CD4-positive, alpha-beta T cell treated with Interleukin-10 for 1 hour (primary cell): Measurements from ENCODE around the gene MEX3A.
"Not testable (repeated sequence)": the region's sequence is repeated elsewhere in the genome, so short reads cannot be mapped to it uniquely, and the experiment has no call there.

Experiments
- DNase-seq: peaks from one replicate; pipeline ENCODE4 v3.0.0-alpha.2; 2020

MEX3A gene

DNA sequence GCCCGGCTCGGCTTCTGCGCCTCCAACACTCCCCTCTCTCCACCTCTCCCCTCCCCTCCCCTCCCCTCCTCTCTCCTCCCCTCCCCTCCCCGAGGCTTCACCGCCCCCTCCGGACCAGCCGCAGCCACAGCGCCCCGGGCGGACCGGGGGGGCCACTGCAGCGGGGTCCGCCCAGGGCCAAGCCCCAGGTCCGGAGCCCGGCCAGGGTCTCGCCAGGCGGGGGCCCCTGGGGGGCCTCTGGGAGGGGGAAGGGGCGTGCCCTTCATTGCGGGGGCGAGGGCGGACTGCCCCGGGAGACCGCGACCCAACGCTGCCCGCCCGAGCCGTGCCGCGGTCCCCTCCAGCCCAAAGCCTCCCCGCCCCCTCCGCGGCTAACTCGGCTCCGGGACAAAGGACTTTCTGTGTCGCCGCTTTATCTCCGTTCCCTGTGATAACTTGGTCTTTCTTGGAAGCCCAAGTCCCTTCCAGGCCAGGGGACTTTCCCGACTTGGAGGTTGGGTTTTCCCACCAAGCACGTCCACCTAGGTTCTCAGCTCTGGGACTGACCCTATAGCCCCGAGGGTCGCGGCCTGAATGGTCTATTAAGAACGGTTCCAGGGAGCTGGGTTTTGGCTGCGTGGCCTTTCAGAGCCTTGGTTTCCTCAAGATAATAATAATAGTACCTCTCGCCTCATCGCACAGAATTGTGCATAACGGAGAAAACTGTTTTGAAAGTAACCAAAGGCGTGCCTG lies 28.3 kb downstream of the MEX3A start, which contains the start of gene UBQLN4:
TSS of gene UBQLN4 (minus strand) at position 31 of the 732 bp plus-strand sequence. CDS start 97 bp downstream, outside the sequence.
- DNase-seq: peak; percentile 89

DNA sequence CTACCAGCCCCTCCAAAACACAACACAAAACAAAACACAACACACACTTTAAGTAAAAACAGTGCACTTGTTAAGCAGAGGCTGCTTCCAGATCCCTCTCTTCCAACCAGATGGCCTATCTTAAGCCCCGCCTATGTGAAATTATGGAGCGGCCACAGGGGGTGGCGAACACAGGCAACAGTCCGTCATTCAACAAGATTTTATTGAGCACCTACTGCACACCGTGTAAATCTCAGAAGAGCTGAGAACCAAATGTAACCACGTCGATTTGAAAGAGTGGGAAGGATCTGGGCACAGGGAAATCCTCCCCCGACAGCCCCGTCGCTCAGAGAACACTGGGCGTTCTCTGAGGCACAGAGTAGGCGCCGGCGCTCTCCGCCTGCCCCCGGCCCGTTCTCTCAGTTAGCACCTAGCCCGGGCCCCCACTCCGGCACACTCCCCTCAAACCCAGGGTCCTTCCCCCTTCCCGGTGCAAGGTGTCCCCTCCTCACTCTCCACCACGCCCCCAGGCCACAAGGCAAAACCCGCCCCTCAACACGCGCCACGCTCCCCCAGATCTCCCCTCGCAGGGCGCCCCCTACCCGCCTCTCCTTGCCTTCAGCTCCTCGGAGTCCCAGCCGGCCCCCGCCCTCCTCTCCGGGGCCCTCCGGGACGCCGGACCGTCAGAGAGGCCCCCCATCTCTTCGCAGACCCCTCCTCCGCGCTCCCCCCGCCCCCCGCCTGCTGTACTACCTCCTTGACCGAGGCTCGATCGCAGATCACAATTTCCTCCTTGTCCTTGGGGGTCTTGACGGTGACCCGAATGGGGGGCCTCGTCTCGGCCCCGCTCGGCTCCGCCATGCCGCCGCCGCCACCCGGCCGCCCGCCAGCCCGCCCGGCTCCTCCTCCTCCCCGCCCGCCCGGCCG lies 29.1 kb downstream of the MEX3A start:
- peak; percentile 71 for DNase-seq

DNA sequence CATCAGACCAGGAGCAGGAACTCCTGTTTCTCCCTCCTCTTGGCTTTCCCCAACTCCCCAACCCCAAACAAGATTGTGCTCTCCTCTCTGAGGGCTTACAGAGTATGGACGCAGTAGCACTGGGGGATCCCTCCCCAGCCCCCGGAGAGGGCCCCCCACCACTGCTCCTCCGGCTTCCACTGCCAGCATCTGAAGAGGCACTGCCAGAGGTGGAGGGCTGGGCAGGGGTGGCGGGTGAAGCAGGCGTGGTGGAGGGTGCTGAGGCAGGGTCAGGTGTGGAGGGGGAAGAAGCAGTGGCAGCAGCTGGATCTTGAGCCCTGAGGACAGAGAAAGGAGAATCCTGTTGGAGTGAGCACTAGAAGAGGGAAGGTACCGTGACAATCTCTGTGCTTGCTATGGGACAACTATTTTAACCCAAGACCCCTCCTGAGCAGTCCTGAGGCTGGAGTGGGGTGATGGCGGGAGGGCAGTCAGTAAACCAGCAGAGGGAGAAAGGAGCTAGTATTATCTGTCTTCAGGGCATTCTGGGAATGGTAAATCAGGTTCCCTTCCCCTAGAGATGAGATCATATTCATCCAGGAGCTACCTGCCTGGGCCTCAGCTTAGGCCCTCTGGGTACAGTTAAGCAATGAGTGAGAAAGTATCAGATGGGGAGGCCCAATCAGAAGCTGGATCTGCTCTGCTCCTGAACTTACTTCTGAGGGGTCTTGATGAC lies 31.1 kb downstream of the MEX3A start:
- DNase-seq: no peak

DNA sequence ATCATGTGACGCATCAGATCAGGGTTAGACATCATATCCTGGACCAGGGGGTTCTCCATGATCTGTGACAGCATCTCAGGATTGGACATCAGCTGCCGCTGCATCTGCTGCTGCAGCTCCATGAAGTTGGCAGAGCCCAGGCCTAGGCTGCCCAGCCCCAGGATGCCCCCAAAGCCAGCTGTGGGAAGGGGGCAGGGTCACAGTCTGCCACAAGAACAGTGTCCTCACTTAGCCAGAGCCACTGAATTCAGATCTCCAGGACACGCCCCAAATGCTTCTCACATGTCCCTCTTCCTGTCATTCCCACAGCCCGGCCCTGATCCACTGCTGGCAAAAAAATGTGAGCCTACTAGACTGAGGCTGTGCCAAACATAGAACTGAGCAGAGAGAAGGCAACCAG lies 31.9 kb downstream of the MEX3A start:
- no peak for DNase-seq

DNA sequence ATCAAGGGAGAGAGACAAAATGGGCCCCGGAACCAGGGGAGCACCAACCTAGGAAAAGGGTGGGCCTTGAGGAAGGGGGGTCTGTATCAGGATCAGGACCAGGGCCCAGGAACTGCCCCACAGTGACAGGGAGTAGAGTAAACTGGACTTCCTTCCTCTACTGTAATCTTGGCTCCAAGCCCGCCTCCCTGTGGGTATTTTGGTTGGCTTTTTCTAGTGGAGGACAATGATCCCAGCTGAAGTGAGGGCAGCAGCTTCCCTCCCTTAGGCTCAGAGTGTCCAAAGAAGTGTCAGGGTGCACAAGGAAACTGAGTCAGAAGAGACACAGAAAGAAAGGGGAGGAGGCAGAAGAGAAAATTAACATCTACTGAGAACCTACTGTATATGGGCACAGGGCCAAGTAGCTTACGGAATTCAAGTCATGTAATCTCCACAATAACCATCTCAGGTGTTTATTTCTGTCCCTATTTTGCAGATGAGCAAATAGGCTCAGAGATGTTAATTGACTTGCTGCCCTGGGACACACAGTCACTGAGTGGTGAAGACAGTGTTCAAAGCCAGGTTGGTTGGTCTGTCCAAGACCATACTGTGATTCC lies 33.5 kb downstream of the MEX3A start:
- DNase-seq: no peak

DNA sequence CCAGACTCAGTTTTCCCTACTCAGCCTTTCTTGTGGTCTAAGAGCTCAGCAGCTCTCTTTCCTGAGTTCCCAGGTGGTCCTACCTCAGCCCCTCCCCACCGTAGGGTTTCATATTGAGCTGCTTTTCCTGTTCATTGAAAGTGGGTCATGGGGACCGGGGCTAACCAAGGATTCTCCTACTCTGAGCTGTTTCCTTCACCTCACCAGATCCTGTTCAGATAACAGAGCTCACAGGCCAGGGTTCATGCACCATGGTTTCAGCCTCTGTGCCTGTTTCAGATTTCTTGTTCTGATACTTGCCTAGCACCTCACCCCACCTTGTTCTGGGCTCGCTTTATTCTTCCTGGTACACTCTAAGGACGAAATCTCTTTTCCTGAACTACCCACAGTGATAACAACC lies 37.2 kb downstream of the MEX3A start:
- no peak for DNase-seq

DNA sequence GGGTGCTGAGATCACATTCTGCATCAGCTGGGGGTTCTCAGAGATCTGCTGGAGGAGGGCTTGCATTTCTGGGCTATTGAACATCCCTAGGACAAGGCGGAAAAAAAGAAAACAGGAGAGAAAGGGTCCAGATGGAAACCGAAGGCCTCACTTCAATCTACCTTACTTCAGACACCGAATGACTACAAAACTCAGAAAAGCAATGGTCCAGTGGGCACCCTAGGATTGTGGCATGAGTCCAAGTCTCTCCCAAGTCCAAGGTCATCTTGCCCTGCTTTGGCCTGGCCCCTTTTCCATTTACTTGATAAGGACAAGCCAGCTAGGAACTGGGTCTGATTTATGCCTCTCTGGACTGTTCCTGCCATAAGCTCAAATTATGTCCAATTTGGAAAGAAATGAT lies 39.4 kb downstream of the MEX3A start:
- DNase-seq: no peak

DNA sequence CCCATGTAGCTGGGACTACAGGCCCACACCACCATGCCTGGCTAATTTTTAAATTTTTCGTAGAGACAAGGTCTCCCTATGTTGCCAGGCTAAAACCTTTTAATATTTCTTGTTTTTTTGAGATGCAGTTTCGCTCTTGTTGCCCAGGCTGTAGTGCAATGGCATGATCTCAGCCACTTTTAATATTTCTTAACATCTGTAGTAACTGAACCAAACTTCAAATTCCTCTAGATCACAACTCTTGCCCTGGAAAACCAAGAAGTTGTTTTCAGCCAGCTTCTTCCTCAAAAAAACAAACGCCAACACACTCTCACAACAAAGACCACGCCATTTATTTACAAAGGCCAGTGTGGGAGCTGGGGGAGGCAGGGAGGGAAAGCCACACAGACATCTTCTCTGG lies 47.3 kb downstream of the MEX3A start:
- DNase-seq: not testable (repeated sequence)

DNA sequence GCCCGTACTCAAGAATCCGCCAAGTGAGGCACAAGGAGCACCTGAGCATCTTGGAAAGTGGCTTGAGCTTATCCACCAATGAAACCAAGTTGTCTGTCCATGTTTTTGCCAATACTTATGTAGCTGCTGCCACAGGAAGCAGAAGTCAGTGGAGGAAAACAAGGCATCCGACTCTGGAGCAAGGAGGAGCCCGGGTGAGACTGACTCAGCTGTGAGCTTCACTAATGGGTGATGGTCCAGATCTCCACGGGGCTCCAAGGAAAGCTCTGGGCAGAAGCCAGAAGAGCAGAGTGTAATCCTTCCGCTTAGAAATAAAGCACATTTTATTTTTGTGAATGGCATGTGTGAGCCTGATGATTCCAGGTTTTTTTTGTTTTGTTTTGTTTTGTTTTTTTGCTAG lies 49.3 kb downstream of the MEX3A start:
- no peak for DNase-seq

DNA sequence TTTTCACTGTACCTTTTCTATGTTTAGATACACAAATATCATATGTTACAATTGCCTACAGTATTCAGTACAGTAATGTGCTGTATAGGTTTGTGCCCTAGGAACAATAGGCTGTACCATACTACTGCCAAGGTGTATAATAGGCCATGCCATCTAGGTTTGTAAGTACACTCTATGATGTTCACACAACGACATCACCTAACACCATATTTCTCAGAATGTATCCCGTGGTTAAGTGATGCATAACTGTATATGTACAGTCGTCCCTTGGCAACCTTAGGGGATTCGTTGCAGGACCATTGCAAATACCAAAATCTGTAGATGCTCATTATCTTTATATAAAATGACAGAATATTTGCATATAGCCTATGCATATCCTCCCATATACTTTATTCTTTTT lies 55.7 kb downstream of the MEX3A start:
- no peak for DNase-seq

DNA sequence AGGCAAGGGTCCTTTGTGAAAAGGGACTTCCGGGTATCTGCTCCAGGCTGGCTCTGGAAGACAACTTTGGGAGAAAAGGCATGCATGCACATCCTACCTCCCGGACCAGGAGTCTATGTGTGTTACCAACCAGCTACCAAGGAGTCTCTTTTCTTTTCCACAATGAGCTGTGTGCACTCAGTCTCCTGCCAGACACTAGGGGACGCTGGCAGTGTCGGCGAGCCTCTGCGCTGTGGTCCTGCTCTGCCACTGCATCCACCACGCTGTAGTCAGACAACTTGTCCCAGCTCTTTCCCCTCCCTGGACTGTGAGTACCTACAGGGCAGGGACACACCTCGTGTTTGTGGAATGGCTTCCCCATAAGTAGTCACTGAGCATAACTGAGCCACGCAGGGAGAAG lies 56.4 kb downstream of the MEX3A start:
- DNase-seq: peak; percentile 42

DNA sequence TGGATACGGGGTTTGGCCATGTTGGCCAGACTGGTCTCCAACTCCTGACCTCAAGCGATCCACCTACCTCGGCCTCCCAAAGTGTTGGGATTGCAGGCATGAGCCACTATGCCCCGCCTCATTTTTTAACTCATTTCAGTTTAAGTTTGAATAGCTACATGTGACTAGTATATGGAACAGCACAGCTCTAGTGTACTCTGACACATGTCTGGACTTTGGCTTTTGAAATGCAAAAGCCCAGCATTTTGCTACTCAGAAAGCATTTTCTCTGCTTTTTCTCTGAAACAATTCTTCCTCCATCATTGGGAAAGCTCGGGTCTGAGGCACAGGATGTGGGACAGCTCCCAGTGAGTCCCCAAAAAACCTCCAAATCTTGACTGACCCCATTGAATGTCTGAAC lies 57.5 kb downstream of the MEX3A start:
- no peak for DNase-seq
